Spleen (tissue), 11 donors: ENCODE results near the gene CASQ2. TPM values are rescaled to one million over a fixed set of nuclear protein-coding genes. Genes with fewer than 3 reads are reported as not detected.
A peak's percentile ranks its signal among the peaks of the same experiment; 100 is the strongest.

Experiments
- DNase-seq: peaks from one replicate; pipeline ENCODE4 v3.0.0-alpha.2; 2020
- H3K27ac ChIP-seq, 8 donors: fragments of 200-600 bp; sonication (generic) in 7 of 8; 1 replicate in 4 of 8; 2 replicates in 4 of 8; pipeline versions ENCODE4 v1.5.0 to v1.8.0; 2016 to 2021; ENCODE audit warnings: inconsistent platforms in 4 of 8, mild to moderate bottlenecking in 4 of 8, moderate library complexity in 1 of 8
- H3K27me3 ChIP-seq, 7 donors: fragments of 200-600 bp; sonication (generic) in 6 of 7; replicated peaks in 1 of 7; 1 replicate in 4 of 7; 2 replicates in 3 of 7; pipeline versions ENCODE4 v1.5.0 to v1.8.0; 2016 to 2021; ENCODE audit warnings: inconsistent platforms in 3 of 7, mild to moderate bottlenecking in 1 of 7
- H3K36me3 ChIP-seq, 6 donors: fragments of 200-600 bp; sonication (generic) in 5 of 6; 1 replicate in 4 of 6; 2 replicates in 2 of 6; pipeline versions ENCODE4 v1.5.0 to v1.8.0; 2016 to 2021; ENCODE audit warnings: inconsistent platforms in 2 of 6
- H3K4me1 ChIP-seq, 6 donors: fragments of 200-600 bp; sonication (generic) in 5 of 6; 1 replicate in 3 of 6; 2 replicates in 3 of 6; pipeline versions ENCODE4 v1.5.0 to v1.8.0; 2016 to 2021; ENCODE audit warnings: inconsistent platforms in 3 of 6
- H3K4me3 ChIP-seq, 8 donors: fragments of 200-600 bp; sonication (generic) in 7 of 8; 1 replicate in 4 of 8; 2 replicates in 4 of 8; pipeline versions ENCODE4 v1.5.0 to v1.8.0; 2016 to 2021; ENCODE audit warnings: inconsistent platforms in 4 of 8, mild to moderate bottlenecking in 4 of 8, moderate library complexity in 2 of 8
- H3K9me3 ChIP-seq, 8 donors: fragments of 200-600 bp; sonication (generic) in 7 of 8; 1 replicate in 4 of 8; 2 replicates in 4 of 8; pipeline versions ENCODE4 v1.5.0 to v1.8.0; 2016 to 2021; ENCODE audit warnings: inconsistent platforms in 4 of 8
- POLR2A ChIP-seq, 3 donors: fragments of 450-650 bp; IDR thresholded peaks; one replicate each; pipeline ENCODE4 v1.5.1; 2017; ENCODE audit warnings: antibody characterized with exemption in 3 of 3, mild to moderate bottlenecking in 1 of 3
- POLR2AphosphoS5 ChIP-seq, 3 donors: sonication (generic); formaldehyde crosslinking; IDR thresholded peaks; one replicate each; pipeline ENCODE4 v1.5.1; 2017; ENCODE audit warnings: antibody characterized with exemption in 3 of 3
- WGBS, 5 donors: extraction: QIAGEN DNeasy Blood & Tissue Kit in 3 of 5; methylation state at CpG; one replicate each; pipeline versions ENCODE4 v1.1.5 to v1.1.7; 2013 to 2018; 5-methylcytosine and 5-hydroxymethylcytosine counted together
- intact Hi-C: fragments of 100-400 bp; cut with DNase I; formaldehyde crosslinking; loops from one replicate; pipeline ENCODE4 v1.15.0; 2023; ENCODE audit warnings: low total_unique reads
- polyA plus RNA-seq, 3 donors: library from polyadenylated mRNA; stranded (reverse); fragments of 200-250 nt; gene quantifications; one replicate each; pipeline ENCODE4 v1.2.1, GENCODE V29; 2013
- total RNA-seq, 7 donors: library from RNA; depleted of rRNA in 3 of 7; stranded (reverse); fragments of >200 nt in 3 of 7; fragmentation: NEBNext Ultra II Directional in 4 of 7; extraction: Animal tissue kit (Norgen Biotek cat#: 25700) in 4 of 7; gene quantifications; one replicate each; pipeline versions ENCODE4 v1.1.0 to v1.2.1, GENCODE V29; 2016 to 2021
- TF ChIP-seq, protein P1 (sequence below), 11 experiments: fragments of 200-600 bp in 7 of 11; fragments of 450-650 bp in 4 of 11; sonication (generic) in 4 of 11; IDR thresholded peaks in 8 of 11; conservative IDR thresholded peaks in 3 of 11; 1 replicate in 7 of 11; 2 replicates in 4 of 11; pipeline versions ENCODE4 v1.4.0 to v1.8.0; 2016 to 2021; ENCODE audit warnings: antibody characterized with exemption in 11 of 11, inconsistent platforms in 4 of 11, mild to moderate bottlenecking in 1 of 11
- donor health status: healthy with polysubstance abuse.
- donor health status: DM: no; HTN: no; CAD: no; lungs with moderate emphysema.
- donor health status: DM: no; HTN: no; CAD: no.
- donor health status: Bipolar disorder and iron deficiency.
- donor health status: healthy.
- donor health status: DM: no; HTN: no; CAD: no.
- donor health status: DM: yes; HTN: yes; CAD: no.

The CASQ2 gene
- total and polyA plus RNA-seq, 10 donors, result 0.24 to 0.93 (median 0.51) TPM

DNA sequence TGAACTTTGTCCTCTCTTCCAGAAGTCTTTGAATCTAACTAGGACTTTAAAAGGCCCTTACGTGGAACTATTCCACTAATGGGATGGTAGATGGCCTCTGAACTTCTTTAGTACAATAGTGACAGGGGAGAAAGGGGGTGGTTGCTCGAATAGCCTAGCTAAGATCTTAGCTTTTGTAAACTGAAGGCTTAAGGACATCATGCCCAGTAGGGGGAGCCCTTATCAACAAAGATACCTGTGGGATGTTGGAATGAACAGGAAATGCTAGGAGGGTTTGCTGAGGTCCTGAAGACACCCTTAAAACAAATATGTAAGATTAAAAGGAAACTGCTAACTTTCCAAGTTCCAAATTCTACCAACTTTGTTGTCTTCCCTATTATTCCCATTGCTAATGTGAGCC is 39.2 kb upstream of the CASQ2 start:
- TF ChIP-seq, protein P1, sequence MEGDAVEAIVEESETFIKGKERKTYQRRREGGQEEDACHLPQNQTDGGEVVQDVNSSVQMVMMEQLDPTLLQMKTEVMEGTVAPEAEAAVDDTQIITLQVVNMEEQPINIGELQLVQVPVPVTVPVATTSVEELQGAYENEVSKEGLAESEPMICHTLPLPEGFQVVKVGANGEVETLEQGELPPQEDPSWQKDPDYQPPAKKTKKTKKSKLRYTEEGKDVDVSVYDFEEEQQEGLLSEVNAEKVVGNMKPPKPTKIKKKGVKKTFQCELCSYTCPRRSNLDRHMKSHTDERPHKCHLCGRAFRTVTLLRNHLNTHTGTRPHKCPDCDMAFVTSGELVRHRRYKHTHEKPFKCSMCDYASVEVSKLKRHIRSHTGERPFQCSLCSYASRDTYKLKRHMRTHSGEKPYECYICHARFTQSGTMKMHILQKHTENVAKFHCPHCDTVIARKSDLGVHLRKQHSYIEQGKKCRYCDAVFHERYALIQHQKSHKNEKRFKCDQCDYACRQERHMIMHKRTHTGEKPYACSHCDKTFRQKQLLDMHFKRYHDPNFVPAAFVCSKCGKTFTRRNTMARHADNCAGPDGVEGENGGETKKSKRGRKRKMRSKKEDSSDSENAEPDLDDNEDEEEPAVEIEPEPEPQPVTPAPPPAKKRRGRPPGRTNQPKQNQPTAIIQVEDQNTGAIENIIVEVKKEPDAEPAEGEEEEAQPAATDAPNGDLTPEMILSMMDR (IDR thresholded peaks at IDR 0.05 in 8 of 11, conservative IDR thresholded peaks at IDR 0.05 in 3 of 11), result peak in 10 of 11 experiments; percentile 27 to 77 (median 64)
- no peak for TF ChIP-seq POLR2A (IDR thresholded peaks at IDR 0.05)
- WGBS, 5 donors, result 0 to 6% (median 4%) methylated on average over 2 of the region's 2 CpGs

DNA sequence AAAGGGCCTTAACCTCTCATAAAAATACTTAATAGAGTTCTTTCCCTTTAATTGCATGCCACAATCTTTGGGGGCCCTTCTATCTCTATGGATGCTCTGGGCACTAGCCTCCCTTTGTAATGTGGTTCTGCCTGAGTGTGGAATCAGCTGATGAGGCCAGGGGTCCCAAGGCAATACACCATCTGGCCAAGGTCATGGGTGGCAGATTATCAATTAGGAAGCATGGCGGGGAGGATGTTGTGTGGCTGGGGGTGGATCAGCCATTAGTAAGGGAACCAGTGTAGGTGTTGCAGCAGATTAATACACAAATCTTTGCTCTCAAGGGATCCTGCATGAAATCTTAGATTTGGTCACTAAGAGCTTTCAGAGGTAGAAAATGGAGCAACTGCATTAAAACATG is 37.1 kb upstream of the CASQ2 start:
- peaks cover 0 to 10% (median 3%) of the 10 kb centered on the region in 6 donors for H3K4me1 ChIP-seq
- H3K36me3 ChIP-seq, result no peaks in the 10 kb centered on the region
- H3K27ac ChIP-seq, result no peak overlapping the region
- no peak overlapping the region for H3K4me3 ChIP-seq
- no peaks in the 10 kb centered on the region for H3K27me3 ChIP-seq
- WGBS, 5 donors, result 88 to 91% (median 89%) methylated on average over 1 of the region's 1 CpG
- no peak for DNase-seq
- H3K9me3 ChIP-seq, result no peaks in the 10 kb centered on the region
- TF ChIP-seq, protein P1 (IDR thresholded peaks at IDR 0.05 in 8 of 11, conservative IDR thresholded peaks at IDR 0.05 in 3 of 11), result no peak
- TF ChIP-seq POLR2A (IDR thresholded peaks at IDR 0.05) (no peak), POLR2AphosphoS5 (IDR thresholded peaks at IDR 0.05) (no peak)
- intact Hi-C loops, result loop anchor here (5.0 kb wide), 1 partner anchor 177 kb away; no protein-coding TSS in a partner anchor

More for the DNA sequence above, 39.2 kb upstream of the CASQ2 start:
- H3K27me3 ChIP-seq, result no peaks in the 10 kb centered on the region
- intact Hi-C loops, result loop anchor here (5.0 kb wide), 1 partner anchor 175 kb away; no protein-coding TSS in a partner anchor
- peaks cover 0 to 10% (median 3%) of the 10 kb centered on the region in 6 donors for H3K4me1 ChIP-seq
- H3K27ac ChIP-seq, result no peak overlapping the region
- no peak for DNase-seq
- no peak overlapping the region for H3K4me3 ChIP-seq
- no peaks in the 10 kb centered on the region for H3K36me3 ChIP-seq
- H3K9me3 ChIP-seq, result no peaks in the 10 kb centered on the region

DNA sequence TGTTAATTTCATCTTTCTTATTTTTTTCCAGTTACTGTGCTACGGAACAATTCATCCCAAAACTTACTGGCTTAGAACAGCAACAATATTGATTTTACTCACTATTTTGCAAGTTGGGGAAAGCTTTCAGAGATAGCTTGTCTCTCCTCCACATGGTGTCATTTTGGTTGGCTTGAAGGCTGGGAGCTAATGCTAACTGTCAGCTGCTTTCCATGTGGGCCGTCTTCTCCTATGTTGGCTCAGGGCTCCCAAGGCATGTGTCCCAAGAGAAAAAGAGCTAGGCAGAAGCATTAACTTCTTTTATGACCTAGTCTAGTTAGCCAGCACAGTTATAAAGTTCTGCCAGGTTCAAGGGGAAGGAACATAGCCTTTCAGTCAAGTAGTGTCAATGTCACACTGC is 33.9 kb upstream of the CASQ2 start:
- Histone ChIP-seq H3K9me3 (no peaks in the 10 kb centered on the region), H3K4me1 (no peaks in the 10 kb centered on the region), H3K27me3 (peaks cover 0 to 3% (median 0%) of the 10 kb centered on the region in 7 donors), H3K4me3 (no peak overlapping the region), H3K36me3 (no peaks in the 10 kb centered on the region), H3K27ac (no peak overlapping the region)
- DNase-seq, result no peak
- TF ChIP-seq, protein P1 (IDR thresholded peaks at IDR 0.05 in 8 of 11, conservative IDR thresholded peaks at IDR 0.05 in 3 of 11), result no peak
- TF ChIP-seq POLR2A (IDR thresholded peaks at IDR 0.05) (no peak), POLR2AphosphoS5 (IDR thresholded peaks at IDR 0.05) (no peak)
- intact Hi-C loops, result no loop called here
- 91 to 95% (median 94%) methylated on average over 2 of the region's 2 CpGs for WGBS, 5 donors

DNA sequence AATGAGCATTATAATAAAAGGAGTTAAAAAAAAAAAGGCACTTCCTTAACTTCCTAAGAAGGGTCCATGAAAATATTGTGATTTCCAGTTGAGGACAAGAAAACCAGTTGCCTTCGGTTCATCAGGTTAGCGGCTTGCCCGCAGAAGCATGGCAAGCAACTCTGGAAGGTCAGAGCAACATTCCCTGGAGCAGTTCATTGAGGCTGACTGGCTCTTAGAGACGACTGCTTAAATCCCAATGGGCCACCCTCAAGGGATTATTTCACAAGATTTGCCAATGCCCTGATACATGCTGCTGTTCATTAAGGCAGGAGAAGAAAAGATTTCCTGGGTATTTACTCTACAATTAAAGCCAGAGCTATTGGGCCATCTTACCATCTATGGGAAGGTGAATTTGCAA is 29.0 kb upstream of the CASQ2 start:
- H3K4me3 ChIP-seq, result no peak overlapping the region
- DNase-seq, result no peak
- no peak overlapping the region for H3K27ac ChIP-seq
- 87 to 97% (median 90%) methylated on average over 4 of the region's 4 CpGs for WGBS, 5 donors
- TF ChIP-seq, protein P1 (IDR thresholded peaks at IDR 0.05 in 8 of 11, conservative IDR thresholded peaks at IDR 0.05 in 3 of 11), result no peak
- H3K9me3 ChIP-seq, result no peaks in the 10 kb centered on the region
- H3K27me3 ChIP-seq, result peaks cover 0 to 40% (median 2%) of the 10 kb centered on the region in 7 donors
- H3K36me3 ChIP-seq, result no peaks in the 10 kb centered on the region
- H3K4me1 ChIP-seq, result no peaks in the 10 kb centered on the region
- intact Hi-C loops, result no loop called here
